GM18526 (cell line): ENCODE data around the gene TMEM117.

ENCODE experiments used
- POLR2A ChIP-seq: IDR thresholded peaks from 3 replicates; pipeline ENCODE4 v1.6.1; 2011; ENCODE audit not compliant: insufficient read length; ENCODE audit errors: extremely low read depth

TMEM117 gene

GRCh38 chr12:43863770-43864366 lies 28.0 kb downstream of the TMEM117 start:
- TF ChIP-seq POLR2A, result no peak

DNA sequence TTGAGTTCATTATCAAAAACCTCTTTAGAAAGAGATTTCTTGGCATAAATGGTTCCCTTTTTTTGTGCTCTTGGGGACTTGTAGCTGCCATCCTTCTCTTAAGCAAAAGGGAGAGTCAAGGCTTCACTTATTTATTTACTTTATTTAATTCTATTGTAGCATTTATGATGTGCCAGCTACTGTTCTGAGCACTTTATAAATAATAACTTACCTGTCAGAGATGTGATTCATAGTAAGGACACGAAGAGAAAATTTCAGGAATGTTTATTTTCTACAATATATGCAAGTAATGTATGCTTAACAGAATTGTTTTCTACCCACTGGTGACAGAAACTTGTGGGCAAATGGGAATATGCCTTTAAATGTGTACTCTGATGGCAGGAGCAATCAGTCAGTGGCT lies 33.3 kb downstream of the TMEM117 start:
- TF ChIP-seq POLR2A, result no peak

DNA sequence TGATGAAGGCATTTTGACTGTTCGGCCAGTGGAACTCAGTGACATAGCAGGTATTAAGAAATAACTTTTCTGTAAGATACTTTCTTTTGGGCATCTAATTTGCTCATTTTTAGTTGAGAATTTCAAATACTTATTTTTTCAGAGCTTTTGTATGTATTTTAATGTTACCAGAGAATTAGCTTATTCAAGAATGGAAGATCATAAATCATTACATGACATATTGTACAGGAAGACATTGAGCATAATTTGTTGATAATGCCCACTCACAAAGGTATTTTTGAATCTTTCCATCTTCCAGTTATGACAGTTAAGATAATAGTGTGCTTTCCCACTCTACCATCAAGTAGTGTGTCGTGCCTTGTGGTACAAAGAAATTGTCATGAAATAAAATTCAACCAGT lies 36.5 kb downstream of the TMEM117 start:
- TF ChIP-seq POLR2A, result no peak

DNA sequence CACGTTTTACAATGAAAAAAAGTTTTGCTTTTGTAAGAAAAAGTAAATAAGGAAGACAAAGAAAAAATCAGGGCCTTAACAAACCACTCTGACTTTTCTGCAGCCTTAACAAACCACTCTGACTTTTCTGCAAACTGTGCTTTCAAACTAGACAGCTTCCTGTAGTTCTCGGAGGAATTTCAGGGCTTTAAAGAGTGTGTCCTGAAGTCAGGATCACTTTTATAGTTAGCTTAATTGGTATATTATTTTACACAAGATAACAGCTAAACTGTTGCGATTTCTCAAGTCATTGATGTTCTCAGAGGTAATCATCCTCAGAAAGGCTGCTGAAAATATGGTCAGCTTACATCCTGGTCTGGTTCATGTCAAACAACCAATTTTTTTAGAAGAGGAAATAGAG lies 42.2 kb downstream of the TMEM117 start:
- no peak for TF ChIP-seq POLR2A

GRCh38 chr12:43880547-43880946 lies 44.7 kb downstream of the TMEM117 start:
- TF ChIP-seq POLR2A, result no peak

GRCh38 chr12:43882578-43883178 lies 46.8 kb downstream of the TMEM117 start:
- TF ChIP-seq POLR2A, result no peak

DNA sequence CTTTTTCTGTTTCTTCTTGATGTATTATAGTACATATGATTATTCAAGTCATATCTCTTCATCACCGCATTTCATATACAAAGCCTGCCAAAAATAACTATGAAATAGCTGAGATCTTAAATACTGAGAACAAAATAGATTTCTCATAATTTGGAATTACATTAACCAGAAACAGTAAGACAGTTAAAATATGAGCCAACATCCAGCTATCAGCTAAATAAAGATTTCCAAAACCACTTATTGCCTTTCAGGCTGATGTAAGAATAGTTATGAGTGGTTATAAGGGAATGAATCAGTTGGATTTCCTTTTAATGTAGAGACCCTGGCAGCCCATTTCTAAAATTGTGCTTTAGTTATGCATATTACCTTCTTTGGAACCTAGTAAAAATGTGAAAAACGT lies 47.4 kb downstream of the TMEM117 start:
- TF ChIP-seq POLR2A, result no peak

DNA sequence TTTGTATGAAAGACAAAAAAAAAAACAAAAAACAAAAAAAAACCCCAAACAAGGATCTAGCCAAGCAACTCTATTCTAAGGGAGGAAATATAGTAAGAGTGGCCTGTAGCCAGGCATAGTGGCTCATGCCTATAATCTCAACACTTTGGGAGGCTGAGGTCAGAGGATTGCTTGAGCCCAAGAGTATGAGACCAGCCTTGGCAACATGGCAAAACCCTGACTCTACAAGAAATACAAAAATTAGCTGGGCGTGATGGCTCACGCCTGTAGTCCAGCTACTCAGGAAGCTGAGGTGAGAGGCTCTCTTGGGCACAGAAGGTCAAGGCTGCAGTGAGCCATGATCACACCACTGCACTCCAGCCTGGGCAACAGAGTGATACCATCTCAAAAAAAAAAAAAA lies 47.9 kb downstream of the TMEM117 start:
- TF ChIP-seq POLR2A, result no peak

- TF ChIP-seq POLR2A, result no peak
These were observed 49.0 kb downstream of the TMEM117 start for GRCh38 chr12:43884683-43885410.

GRCh38 chr12:43887397-43887796 lies 51.5 kb downstream of the TMEM117 start:
- no peak for TF ChIP-seq POLR2A

DNA sequence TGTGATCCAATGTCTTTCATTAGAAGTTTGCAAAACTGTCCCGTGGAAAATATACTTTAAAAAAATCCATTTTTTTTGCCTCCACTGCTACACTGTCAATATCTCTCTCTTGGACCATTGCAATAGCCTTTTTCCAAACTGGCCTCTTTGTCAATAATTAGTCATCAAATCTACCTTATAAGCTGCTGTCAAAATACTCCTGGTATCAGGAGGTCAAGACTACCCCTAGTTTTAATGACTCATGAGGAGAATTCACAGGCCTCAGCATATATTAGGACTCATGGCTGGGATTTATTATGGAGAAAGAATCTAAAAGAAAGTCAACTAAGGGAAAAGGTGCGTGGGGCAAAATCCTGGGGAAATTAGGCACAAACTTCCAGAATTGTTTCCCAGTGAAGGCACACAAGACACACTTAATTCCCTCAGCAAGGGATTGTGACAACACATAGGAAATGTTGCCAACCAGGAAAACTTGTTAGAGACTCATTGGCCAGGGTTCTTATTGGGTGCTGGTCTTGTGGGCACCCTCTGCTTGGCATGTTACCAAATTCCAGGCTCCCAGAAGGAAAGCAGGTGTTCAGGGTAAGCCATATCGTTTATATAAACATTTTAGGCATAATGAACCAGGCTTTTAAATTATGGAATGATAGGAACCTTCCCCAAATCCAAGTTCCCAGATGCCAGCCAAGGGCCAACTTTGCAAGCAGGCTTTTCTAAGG lies 56.1 kb downstream of the TMEM117 start:
- no peak for TF ChIP-seq POLR2A

- TF ChIP-seq POLR2A, result no peak
These were observed 57.8 kb downstream of the TMEM117 start for GRCh38 chr12:43893670-43894069.

GRCh38 chr12:43895580-43896206 lies 59.8 kb downstream of the TMEM117 start:
- no peak for TF ChIP-seq POLR2A

DNA sequence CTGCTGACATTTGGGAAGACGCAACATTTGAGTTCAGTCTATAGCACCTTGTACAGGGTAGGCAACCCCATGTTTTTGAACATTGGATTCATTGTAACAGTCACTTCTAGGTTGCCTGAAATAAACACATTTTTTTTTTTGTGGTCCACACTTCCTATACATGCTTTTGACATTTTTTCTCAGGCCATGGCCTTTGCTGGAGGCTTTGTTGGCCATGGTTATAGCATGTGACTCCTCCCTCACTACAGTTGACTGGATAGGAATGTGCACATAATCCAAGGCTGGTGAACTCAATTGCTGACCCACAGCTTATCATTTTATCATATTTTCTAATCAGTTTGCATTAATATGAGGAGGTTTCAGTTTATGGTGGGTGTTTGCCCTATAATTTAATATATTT lies 60.6 kb downstream of the TMEM117 start:
- no peak for TF ChIP-seq POLR2A

DNA sequence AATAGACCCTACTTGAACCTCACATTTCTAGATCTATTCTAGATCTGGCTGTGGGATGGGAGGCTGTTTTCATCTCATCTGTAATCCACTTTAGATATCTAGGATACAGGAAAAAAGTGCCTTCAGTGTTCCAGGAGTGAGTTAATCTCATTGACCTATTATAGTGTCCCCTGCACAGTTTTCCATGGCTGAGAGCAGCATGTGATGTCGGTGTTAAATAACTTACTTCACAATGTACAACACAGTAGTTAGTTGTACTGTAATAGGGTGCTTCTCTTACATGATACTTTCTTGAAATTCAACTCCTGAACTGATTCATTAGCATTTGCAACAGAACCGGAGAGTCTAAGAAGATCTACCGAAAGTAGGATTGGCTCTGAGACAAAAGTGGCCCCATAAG lies 62.6 kb downstream of the TMEM117 start:
- no peak for TF ChIP-seq POLR2A

DNA sequence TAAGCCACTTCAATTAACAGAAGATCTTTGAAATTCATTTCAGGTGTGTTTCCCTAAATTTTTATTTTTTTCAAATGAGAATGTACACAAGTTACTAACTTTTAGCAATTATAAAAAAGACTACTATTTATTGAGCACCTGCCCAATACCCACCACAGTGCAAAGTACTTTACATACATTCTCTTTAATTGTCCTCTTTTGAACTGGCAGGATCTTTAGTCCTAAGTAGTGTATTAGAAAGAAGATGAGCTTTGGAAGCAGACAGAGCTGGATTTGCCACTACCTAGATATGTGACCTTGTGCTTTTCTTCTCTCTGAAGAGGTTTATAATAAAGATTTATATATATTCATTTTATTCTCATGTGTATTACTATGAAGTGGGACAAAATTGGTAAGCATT lies 63.7 kb downstream of the TMEM117 start:
- TF ChIP-seq POLR2A, result no peak

GRCh38 chr12:43903686-43904085 lies 67.8 kb downstream of the TMEM117 start:
- TF ChIP-seq POLR2A, result no peak
